Pancreas (tissue), 10 donors: Measurements from ENCODE around the gene OSBPL5. TPM values are rescaled to one million over a fixed set of nuclear protein-coding genes. Genes with fewer than 3 reads are reported as not detected.

Experiments
- ATAC-seq, 4 donors: fragments of 200-7000 bp; cut with Tn5 transposase; one replicate each; pipeline versions ENCODE4 v1.8.0 to v1.9.1; 2020; ENCODE audit warnings: mild to moderate bottlenecking in 4 of 4, moderate library complexity in 4 of 4
- DNase-seq, 6 donors: peaks; one replicate each; pipeline ENCODE4 v3.0.0-alpha.2; 2020
- FAIRE-seq: peaks from 2 replicates; lab custom pipeline; 2012; peaks lifted over from hg19 to GRCh38; lab: Jason Lieb, UNC
- H3K27ac ChIP-seq, 4 donors: fragments of 200-600 bp; sonication (generic); 1 replicate in 3 of 4; 2 replicates in 1 of 4; pipeline versions ENCODE4 v1.5.0 to v1.8.0; 2020
- H3K27me3 ChIP-seq, 4 donors: fragments of 200-600 bp; one replicate each; pipeline ENCODE4 v1.8.0; 2021
- H3K36me3 ChIP-seq, 3 donors: fragments of 200-600 bp; sonication (generic) in 1 of 3; one replicate each; pipeline versions ENCODE4 v1.5.0 to v1.8.0; 2020 to 2021
- H3K4me1 ChIP-seq, 3 donors: fragments of 200-600 bp; one replicate each; pipeline ENCODE4 v1.8.0; 2021
- H3K4me3 ChIP-seq, 4 donors: fragments of 200-600 bp; sonication (generic) in 2 of 4; one replicate each; pipeline versions ENCODE4 v1.5.0 to v1.8.0; 2020 to 2021
- H3K9me3 ChIP-seq, 4 donors: fragments of 200-600 bp; one replicate each; pipeline ENCODE4 v1.8.0; 2021
- WGBS, 2 donors: extraction: QIAGEN DNeasy Blood & Tissue Kit; methylation state at CpG; one replicate each; pipeline ENCODE4 v1.1.7; 2013; 5-methylcytosine and 5-hydroxymethylcytosine counted together
- intact Hi-C, 3 donors: fragments of 100-400 bp; cut with DNase I; formaldehyde crosslinking; loops; one replicate each; pipeline versions ENCODE4 v1.11.1 to v1.14.2; 2022
- polyA plus RNA-seq, 2 donors: library from polyadenylated mRNA; stranded (reverse); fragments of 200-250 nt; gene quantifications; one replicate each; pipeline ENCODE4 v1.2.3, GENCODE V29; 2013
- total RNA-seq, 6 donors: library from RNA; stranded (reverse); fragmentation: NEBNext Ultra II Directional in 4 of 6; extraction: Animal tissue kit (Norgen Biotek cat#: 25700) in 4 of 6; gene quantifications; one replicate each; pipeline versions ENCODE4 v1.2.1 to v1.2.4, GENCODE V29; 2021 to 2023
- TF ChIP-seq, protein P1 (sequence below), 4 donors: fragments of 200-600 bp; sonication (generic) in 3 of 4; IDR thresholded peaks; one replicate each; pipeline versions ENCODE4 v1.5.0 to v1.8.0; 2021; ENCODE audit warnings: antibody characterized with exemption in 4 of 4
- donor health status: healthy with polysubstance abuse.
- donor health status: DM: no; HTN: no; CAD: no; lungs with moderate emphysema.
- donor health status: DM: no; HTN: no; CAD: no.
- donor health status: control.
- donor health status: control.
- donor health status: Bipolar disorder and iron deficiency.
- donor health status: DM: yes; HTN: yes; CAD: no.
- donor health status: DM: no; HTN: no; CAD: no.
- donor health status: DM: no; HTN: no; CAD: no.
- donor health status: DM: yes; HTN: yes; CAD: no.

Gene OSBPL5
- total and polyA plus RNA-seq, 8 donors: 9.8 to 16.7 (median 11.8) TPM

GRCh38 chr11:3139481-3140290, 25.4 kb downstream of the OSBPL5 start:
- intact Hi-C loops: loop anchor here in 1 of 3 donors (10.0 kb wide), 1 partner anchor 55 kb away; no protein-coding TSS in a partner anchor
- DNase-seq: peak in 2 of 6 donors; percentile 15 to 57
- no peak overlapping the region for H3K27ac ChIP-seq
- H3K4me3 ChIP-seq: no peak overlapping the region
- no peaks in the 10 kb centered on the region for H3K27me3 ChIP-seq
- no peaks in the 10 kb centered on the region for H3K4me1 ChIP-seq
- H3K9me3 ChIP-seq: no peaks in the 10 kb centered on the region
- FAIRE-seq: no peak
- H3K36me3 ChIP-seq: no peaks in the 10 kb centered on the region
- TF ChIP-seq, protein P1, sequence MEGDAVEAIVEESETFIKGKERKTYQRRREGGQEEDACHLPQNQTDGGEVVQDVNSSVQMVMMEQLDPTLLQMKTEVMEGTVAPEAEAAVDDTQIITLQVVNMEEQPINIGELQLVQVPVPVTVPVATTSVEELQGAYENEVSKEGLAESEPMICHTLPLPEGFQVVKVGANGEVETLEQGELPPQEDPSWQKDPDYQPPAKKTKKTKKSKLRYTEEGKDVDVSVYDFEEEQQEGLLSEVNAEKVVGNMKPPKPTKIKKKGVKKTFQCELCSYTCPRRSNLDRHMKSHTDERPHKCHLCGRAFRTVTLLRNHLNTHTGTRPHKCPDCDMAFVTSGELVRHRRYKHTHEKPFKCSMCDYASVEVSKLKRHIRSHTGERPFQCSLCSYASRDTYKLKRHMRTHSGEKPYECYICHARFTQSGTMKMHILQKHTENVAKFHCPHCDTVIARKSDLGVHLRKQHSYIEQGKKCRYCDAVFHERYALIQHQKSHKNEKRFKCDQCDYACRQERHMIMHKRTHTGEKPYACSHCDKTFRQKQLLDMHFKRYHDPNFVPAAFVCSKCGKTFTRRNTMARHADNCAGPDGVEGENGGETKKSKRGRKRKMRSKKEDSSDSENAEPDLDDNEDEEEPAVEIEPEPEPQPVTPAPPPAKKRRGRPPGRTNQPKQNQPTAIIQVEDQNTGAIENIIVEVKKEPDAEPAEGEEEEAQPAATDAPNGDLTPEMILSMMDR (IDR thresholded peaks at IDR 0.05): no peak
- WGBS, 2 donors: 84% methylated on average over 15 of the region's 15 CpGs
- no peak for ATAC-seq

DNA sequence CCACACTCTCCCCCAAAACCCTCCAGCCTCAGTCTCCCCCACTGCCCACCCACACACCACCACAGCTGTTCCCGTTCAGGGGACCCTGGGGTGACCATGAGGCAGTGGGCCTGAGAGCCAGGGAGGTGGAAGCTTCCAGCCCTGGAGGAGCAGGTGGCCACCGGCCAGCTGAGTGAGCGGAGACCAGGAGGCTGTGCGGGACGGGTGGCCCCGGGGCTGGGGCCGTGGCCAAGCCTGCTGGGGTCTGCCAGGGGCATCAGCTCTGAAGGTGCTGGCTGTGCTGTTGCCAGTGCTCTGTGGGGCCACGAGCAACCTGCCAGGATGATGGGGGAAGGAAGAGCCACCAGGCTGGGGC, 26.0 kb downstream of the OSBPL5 start:
- ATAC-seq (no peak), FAIRE-seq (no peak), DNase-seq (peak in 2 of 6 donors; percentile 25 to 71)
- Histone ChIP-seq H3K4me3 (no peak overlapping the region), H3K27me3 (no peaks in the 10 kb centered on the region), H3K36me3 (no peaks in the 10 kb centered on the region), H3K27ac (no peak overlapping the region), H3K9me3 (no peaks in the 10 kb centered on the region), H3K4me1 (no peaks in the 10 kb centered on the region)
- 75 to 77% methylated on average over 8 of the region's 8 CpGs for WGBS, 2 donors
- TF ChIP-seq, protein P1 (IDR thresholded peaks at IDR 0.05): no peak
- intact Hi-C loops: no loop called here

DNA sequence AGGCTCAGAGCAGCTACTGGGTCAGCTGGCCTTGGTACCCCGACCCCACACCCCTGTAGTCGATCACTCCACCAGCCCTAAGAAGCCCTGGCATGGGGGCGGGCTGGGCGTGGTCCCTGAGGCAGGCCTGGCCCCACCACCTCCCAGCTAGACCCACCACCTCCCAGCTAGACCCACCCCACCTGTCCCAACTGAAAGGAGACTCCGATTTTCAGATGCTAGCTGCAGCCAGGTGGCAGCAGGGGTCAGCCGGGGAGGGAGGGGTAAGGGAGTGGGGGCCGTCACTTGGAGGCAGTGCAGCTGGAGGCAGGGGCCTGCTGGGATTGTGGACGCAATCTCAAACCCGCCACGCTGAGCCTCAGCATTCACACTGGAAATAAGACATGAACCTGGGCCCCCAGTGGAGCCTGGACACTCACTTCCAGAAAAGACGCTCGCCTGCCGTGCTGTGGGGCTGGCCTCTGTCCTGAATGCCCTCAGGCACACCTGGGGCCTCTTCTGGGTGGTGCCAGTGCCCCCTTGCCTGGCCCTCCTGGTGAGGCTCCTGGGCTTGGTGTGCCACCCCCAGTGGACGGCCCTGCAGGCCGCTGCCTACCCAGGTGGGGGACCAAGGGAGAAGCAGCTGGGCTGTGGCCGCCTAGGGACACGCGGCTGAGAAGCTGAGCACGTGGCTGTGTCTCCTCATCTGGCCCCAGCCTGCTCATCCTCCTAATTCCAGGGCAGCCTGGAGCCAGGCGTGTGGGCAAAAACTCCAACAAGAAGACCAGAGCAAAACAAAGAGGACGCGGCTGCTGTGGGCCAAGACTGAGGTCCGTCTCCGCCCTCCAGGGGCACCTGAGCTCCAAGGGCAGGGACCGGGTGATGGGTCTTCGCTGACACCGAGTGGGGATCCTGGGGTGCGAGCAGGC, 26.7 kb downstream of the OSBPL5 start:
- intact Hi-C loops: no loop called here
- Histone ChIP-seq H3K4me1 (no peaks in the 10 kb centered on the region), H3K27me3 (no peaks in the 10 kb centered on the region), H3K27ac (no peak overlapping the region), H3K9me3 (no peaks in the 10 kb centered on the region), H3K4me3 (no peak overlapping the region), H3K36me3 (no peaks in the 10 kb centered on the region)
- 89 to 91% methylated on average over 28 of the region's 28 CpGs for WGBS, 2 donors
- TF ChIP-seq, protein P1 (IDR thresholded peaks at IDR 0.05): no peak
- no peak for FAIRE-seq
- peak in 3 of 6 donors; percentile 17 to 64 (median 51) for DNase-seq
- no peak for ATAC-seq

DNA sequence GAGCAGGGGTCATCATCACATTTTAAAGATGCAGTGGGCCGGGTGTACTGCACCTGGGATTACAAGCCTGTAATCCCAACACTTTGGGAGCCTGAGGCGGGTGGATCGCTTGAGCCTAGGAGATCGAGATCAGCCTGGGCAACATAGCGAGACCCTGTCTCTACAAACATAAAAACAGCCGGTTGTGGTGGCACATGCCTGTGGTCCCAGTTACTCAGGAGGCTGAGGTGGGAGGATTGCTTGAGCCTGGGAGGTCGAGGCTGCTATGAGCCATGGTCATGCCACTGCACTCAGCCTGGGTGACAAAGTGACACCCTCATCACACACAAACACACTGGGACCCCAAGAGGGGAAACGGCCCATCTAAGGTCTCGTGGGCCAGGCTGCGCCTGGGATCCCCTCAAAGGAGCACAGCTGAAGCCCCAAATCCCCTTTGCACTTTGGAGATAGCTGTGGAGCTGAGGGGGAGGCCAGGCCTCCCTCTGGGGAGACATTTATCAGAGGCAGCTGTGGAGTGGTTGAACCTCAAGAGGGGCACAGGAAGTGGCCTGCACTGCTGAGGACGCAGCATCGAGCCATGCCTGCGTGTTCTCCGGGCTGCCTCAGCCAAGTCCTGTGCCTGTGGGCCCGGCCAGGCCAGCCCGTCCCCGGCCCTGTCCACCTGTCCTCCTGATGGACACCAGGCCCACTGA, 27.5 kb downstream of the OSBPL5 start:
- intact Hi-C loops: no loop called here
- Histone ChIP-seq H3K4me1 (no peaks in the 10 kb centered on the region), H3K27me3 (no peaks in the 10 kb centered on the region), H3K36me3 (no peaks in the 10 kb centered on the region), H3K4me3 (no peak overlapping the region), H3K9me3 (no peaks in the 10 kb centered on the region), H3K27ac (no peak overlapping the region)
- FAIRE-seq (no peak), ATAC-seq (no peak), DNase-seq (peak in 1 of 6 donors; percentile 15)
- TF ChIP-seq, protein P1 (IDR thresholded peaks at IDR 0.05): no peak
- 93 to 96% methylated on average over 17 of the region's 17 CpGs for WGBS, 2 donors
